Stimulated activated naive B cell treated with anti-CD40 and anti-IgM and Interleukin-4, amounts not matched to agents 10 μg/mL and 1 μg/mL and 100 μg/mL, for 72 hours (primary cell): ENCODE data around the gene ADAP2.

Experiments
- ATAC-seq, 2 donors: fragments of 150-1000 bp; cut with Tn5 transposase; replicated peaks; 2 replicates each; pipeline ENCODE4 v1.10.0; 2021; ENCODE audit warnings: moderate library complexity in 1 of 2
- DNase-seq: peaks from one replicate; pipeline ENCODE4 v3.0.0; 2021
- H3K27ac Mint-ChIP-seq: one replicate; pipeline ENCODE4 v1.8.0; 2022; ENCODE audit warnings: mild to moderate bottlenecking, mixed read lengths
- H3K27me3 Mint-ChIP-seq, 2 donors: one replicate each; pipeline ENCODE4 v1.8.0; 2022; ENCODE audit warnings: mixed read lengths in 2 of 2
- H3K36me3 Mint-ChIP-seq, 2 donors: one replicate each; pipeline ENCODE4 v1.8.0; 2022; ENCODE audit warnings: mixed read lengths in 2 of 2, mild to moderate bottlenecking in 1 of 2
- H3K4me1 Mint-ChIP-seq, 2 donors: one replicate each; pipeline ENCODE4 v1.8.0; 2022; ENCODE audit warnings: mixed read lengths in 2 of 2, mild to moderate bottlenecking in 1 of 2
- H3K4me3 Mint-ChIP-seq, 2 donors: one replicate each; pipeline ENCODE4 v1.8.0; 2022; ENCODE audit warnings: mild to moderate bottlenecking in 2 of 2, mixed read lengths in 2 of 2, moderate library complexity in 1 of 2
- H3K9me3 Mint-ChIP-seq, 2 donors: one replicate each; pipeline ENCODE4 v1.8.0; 2022; ENCODE audit warnings: mixed read lengths in 2 of 2, mild to moderate bottlenecking in 1 of 2

The ADAP2 gene

DNA sequence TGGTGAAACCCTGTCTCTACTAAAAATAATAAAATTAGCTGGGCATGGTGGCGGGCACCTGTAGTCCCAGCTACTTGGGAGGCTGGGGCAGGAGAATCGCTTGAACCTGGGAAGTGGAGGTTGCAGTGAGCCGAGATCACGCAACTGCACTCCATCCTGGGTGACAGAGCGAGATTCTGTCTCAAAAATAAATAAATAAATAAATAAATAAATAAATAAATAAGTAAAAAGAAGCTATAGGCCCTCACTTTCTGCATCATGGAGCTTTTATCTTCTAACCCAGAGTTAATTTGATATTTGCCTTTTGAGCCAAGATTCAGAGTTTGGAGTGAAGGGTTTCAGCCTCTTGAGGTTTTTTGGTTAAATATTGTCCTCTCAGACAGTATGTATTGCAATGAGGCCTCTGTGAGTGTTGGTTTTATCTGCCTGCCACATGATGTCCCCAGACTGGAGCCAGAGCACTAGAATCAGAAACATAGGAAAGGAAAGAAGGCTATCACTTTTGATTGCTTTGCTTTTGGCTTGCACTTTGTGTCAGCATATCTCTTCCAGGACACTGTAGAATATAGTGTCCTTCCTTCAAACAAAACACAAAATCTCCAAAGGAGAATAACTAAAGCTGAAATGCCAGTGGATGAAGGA, 81.6 kb downstream of the ADAP2 start:
- DNase-seq (no peak), ATAC-seq (no peak)
- no peak overlapping the region for H3K4me3 Mint-ChIP-seq
- no peaks in the 10 kb centered on the region for H3K27me3 Mint-ChIP-seq
- H3K4me1 Mint-ChIP-seq, result peaks cover 11 to 23% of the 10 kb centered on the region in 2 donors
- H3K27ac Mint-ChIP-seq, result no peak overlapping the region
- H3K36me3 Mint-ChIP-seq, result peaks cover 32 to 40% of the 10 kb centered on the region in 2 donors
- peaks cover 0 to 4% of the 10 kb centered on the region in 2 donors for H3K9me3 Mint-ChIP-seq

- Mint-ChIP-seq H3K4me1 (peaks cover 14 to 31% of the 10 kb centered on the region in 2 donors), H3K27me3 (no peaks in the 10 kb centered on the region), H3K36me3 (peaks cover 27 to 33% of the 10 kb centered on the region in 2 donors), H3K9me3 (peaks cover 0 to 4% of the 10 kb centered on the region in 2 donors), H3K27ac (no peak overlapping the region), H3K4me3 (no peak overlapping the region)
- ATAC-seq (no peak), DNase-seq (no peak)
Observed at GRCh38 chr17:31004160-31004559, 82.4 kb downstream of the ADAP2 start.

DNA sequence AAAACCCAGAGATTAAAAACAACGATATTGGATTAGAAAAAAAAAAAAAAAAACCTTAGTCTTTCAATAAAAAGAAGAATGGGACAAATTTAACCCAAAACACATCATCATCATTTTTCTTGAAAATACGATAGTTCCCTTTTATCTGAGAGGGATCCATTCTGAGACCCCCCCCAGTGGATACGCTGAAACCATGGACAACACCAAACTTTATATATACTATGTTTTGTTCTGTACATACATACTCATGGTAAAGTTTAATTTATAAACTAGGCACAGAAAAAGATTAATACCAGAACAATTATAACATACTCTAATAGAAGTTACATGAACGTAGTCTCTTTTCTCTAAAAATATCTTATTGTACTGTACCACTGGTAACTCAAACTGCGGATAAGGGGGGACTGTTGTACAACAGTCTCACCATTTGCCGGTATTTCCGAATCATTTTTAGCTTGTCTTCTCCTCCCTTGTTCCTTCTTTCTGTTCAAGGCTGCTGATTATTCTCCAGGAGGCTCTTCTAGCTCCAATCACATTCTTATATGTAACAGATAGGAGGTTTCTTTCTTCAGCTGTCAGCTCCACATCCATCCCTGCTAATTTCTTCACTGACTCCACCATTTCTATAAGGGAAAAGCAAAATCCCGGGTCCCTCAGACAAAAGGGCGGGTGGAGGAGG, 86.1 kb downstream of the ADAP2 start:
- DNase-seq (no peak), ATAC-seq (no peak)
- H3K36me3 Mint-ChIP-seq, result peaks cover 10 to 15% of the 10 kb centered on the region in 2 donors
- H3K4me1 Mint-ChIP-seq, result peaks cover 16 to 32% of the 10 kb centered on the region in 2 donors
- peak overlapping the region; percentile 92 for H3K27ac Mint-ChIP-seq
- peak overlapping the region; percentile 90 for H3K4me3 Mint-ChIP-seq
- H3K9me3 Mint-ChIP-seq, result peaks cover 0 to 4% of the 10 kb centered on the region in 2 donors
- no peaks in the 10 kb centered on the region for H3K27me3 Mint-ChIP-seq

DNA sequence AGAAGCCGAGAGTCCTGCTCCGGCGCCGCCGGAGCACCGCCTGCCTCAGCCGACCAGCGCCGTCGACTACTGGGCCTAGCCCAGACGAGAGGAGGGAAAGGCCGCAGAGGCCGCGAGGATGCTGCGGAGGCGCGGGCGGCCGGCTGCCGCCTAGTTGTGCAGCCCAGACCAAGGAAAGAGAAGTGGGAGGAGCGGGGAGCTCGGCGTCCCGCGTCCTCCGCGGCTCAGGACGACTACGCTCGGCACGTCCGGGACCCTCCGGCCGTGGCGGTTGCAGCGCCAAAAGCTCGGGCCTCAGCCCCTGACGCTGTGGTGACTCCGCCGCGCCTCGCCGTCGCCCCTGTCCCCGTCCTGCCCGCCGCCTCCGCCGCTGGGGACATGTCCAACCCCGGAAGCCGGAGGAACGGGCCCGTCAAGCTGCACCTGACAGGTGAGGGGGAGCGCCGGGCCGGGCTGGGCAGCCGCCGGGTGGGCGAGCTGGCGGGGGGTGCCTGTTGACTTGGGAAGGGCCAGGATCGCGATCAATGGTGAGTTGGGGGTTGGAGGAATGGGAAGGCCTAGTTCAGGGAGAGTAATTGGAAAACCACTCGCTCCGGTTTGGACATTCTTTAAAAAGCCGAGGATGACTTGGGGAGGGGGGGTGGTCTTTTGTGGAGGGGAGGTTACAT, 86.8 kb downstream of the ADAP2 start:
- ATAC-seq, result peak; percentile 85
- DNase-seq, result peak; percentile 52
- peak overlapping the region; percentile 92 for H3K27ac Mint-ChIP-seq
- peak overlapping the region; percentile 90 for H3K4me3 Mint-ChIP-seq
- no peaks in the 10 kb centered on the region for H3K27me3 Mint-ChIP-seq
- peaks cover 16 to 32% of the 10 kb centered on the region in 2 donors for H3K4me1 Mint-ChIP-seq
- peaks cover 8 to 15% of the 10 kb centered on the region in 2 donors for H3K36me3 Mint-ChIP-seq
- peaks cover 0 to 4% of the 10 kb centered on the region in 2 donors for H3K9me3 Mint-ChIP-seq
